ENCODE data around the gene STAM.

Gene STAM

DNA sequence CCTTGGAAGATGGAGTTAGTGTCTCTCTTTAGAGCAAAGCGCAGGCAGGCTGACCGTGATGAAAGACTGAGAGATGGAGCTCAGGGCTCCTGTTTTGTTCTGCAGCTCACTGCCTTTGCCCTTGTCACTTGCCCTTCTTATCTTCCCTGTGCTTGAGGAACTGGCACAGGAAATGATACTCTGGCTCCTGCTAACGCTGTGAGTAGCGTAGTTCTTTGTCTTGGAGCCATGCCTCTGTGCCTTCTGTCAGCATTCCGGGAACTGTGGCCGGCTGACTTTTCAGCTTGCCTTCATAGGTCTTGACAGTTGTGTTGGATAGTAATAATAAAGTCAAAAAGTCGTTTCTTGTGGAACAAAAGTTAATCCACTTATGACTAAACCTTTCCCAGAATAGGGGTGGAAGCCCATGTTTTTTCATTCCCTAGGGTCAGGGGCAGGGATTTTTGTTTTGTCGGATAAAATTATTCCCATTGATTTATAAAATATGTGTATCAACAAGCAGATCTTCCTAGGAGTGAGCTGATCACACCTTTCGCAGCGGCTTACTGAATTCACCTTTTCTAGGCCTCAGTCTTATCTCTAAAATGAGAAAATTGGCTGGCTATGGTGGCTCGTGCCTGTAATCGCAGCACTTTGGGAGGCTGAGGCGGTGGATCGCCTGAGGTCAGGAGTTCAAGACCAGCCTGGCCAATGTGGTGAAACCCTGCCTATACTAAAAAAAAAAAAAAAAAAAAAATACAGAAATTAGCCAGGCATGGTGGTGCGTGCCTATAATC lies 91.4 kb downstream of the STAM start:
- TF ChIP-seq, protein P1, sequence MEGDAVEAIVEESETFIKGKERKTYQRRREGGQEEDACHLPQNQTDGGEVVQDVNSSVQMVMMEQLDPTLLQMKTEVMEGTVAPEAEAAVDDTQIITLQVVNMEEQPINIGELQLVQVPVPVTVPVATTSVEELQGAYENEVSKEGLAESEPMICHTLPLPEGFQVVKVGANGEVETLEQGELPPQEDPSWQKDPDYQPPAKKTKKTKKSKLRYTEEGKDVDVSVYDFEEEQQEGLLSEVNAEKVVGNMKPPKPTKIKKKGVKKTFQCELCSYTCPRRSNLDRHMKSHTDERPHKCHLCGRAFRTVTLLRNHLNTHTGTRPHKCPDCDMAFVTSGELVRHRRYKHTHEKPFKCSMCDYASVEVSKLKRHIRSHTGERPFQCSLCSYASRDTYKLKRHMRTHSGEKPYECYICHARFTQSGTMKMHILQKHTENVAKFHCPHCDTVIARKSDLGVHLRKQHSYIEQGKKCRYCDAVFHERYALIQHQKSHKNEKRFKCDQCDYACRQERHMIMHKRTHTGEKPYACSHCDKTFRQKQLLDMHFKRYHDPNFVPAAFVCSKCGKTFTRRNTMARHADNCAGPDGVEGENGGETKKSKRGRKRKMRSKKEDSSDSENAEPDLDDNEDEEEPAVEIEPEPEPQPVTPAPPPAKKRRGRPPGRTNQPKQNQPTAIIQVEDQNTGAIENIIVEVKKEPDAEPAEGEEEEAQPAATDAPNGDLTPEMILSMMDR (IDR thresholded peaks at IDR 0.05) = no peak

DNA sequence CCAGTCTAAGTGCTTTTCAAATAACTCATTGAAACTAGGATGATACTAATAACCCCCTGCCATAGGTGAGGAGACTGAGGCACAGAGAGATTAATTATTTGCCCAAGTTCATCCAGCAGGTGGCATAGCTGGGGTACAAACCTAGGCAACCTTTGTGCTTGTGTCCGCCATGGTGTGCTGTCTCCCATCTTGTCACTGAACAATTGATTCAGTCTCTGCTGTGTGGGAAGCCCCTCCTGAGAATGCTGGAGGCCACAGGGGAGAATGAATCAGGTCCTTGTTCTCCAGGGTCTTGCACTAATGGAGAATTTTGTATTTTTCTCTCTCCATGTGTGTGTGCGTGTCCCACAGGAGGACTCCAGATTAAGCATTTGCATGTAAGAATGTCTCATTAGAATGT lies 92.3 kb downstream of the STAM start:
- TF ChIP-seq, protein P1 (IDR thresholded peaks at IDR 0.05) = peak; percentile 28; the same call in 1 of the 2 replicates

DNA sequence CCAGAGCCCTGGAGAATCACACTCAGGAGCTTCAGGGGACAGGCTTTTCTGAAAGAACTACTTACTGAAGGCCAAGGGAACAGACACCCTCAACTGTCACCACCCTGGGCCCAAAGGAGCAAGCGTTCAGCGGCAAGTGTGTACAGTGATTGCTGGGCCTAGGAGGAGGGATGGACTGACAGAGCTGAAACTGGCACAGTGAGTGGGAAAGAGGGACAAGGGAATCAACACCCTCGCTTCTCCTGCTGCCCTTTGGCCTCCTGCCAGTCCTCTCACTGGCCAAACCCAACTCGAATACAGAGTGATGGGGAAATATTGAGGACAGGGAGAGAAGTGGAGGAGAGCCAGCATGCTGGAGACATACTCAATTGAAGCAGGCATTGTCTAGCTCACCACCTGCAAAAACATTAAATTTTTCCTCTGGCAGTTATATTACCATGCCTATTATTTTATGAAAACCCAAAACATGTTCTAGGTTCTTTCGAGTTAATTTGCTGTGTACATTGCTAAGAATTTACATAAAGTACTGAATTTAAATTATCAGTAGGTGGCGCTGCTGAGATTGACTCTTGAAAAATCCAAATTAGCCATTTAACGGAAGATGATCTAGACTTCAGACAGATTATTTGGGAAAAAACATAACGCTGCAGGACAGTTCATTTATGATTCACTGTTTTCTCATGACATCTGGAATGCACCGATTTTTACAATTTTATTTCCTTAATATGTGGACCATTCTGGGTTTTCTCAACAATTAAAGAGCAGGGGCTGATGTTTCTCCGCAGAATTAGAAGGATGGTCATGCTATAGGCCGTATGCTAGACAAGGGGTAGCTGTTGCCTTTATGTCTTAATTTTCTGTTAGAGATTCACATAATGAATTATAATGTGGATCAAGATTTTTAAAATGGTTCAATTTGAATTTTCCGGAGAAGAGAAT lies 93.3 kb downstream of the STAM start:
- TF ChIP-seq, protein P1 (IDR thresholded peaks at IDR 0.05) = peak; percentile 77

DNA sequence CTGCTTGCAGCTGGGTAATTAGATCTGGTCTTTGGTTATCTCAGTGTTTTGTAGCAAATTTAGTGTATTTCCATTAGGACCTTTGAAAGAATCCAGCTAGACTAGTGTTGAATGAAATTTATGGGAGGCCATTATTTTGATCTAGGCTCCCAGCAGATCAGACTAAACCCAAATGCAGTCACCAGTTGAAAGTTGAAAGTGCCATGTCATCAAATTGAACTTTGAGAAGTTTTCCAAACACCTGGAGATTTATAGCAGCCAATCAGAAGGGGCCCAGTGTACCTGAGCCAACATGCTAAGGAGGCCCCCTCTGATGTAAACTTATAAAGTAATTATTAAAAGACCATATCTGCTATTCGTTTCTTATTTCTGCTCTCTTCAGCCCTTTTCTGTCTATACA lies 96.7 kb downstream of the STAM start:
- TF ChIP-seq, protein P1 (IDR thresholded peaks at IDR 0.05) = no peak

DNA sequence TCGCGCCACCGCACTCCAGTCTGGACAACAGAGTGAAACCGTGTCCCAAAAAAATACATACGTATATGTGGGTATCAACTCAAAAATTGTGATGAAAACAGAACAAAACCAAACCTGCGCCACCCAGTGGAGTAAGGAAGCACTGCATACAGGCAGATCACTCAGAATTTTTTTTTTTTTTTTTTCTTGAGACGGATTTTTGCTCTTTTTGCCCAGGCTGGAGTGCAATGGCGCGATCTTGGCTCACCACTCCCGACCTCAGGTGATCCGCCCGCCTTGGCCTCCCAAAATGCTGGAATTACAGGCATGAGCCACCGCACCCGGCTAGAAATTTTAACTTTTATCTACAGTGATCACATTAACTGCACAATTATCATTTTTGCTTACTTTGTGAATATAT lies 99.0 kb downstream of the STAM start:
- TF ChIP-seq, protein P1 (IDR thresholded peaks at IDR 0.05) = peak; percentile 94

DNA sequence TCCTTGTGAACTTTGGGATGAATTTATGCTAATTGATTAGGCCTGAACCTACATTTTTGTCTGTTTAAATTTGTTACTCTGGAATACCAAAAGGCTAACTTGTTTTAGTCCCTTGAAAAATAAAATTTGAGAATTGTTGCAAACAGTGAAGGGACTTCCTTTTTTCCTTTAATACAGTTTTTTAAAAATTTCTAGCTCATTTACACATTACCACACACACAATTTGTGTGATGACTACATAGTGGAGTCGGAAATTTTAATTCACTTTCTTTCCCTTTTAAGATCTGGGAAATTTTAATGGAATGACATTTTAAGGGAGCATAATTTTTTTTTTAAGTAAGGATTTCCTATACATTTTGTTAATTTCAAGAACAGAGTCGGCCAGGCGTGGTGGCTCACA lies 99.5 kb downstream of the STAM start:
- TF ChIP-seq, protein P1 (IDR thresholded peaks at IDR 0.05) = no peak

DNA sequence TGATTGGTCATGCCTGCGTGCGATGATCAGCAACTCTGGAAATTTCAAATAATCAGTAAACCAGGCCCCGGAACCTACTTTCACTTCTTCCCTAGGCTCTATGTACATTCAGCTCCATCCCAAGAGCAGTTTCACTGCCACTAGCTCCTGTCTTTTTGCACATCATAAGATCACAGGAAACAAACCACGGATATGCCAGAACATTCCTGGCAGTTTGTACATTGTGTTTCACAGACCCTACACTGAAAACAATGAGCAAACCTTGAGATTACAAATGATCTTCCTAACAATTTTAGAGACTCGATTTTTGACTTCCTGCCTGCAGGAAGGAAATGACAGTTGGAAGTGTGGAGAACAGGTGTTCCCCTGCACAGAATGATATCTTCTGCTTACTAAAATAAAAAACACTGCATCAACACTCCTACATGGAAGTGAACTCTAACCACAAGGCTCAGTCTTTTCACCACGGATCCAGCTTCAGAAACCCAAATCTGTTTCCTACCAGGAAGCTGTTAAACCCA lies 100.5 kb downstream of the STAM start:
- TF ChIP-seq, protein P1 (IDR thresholded peaks at IDR 0.05) = no peak

Measured in LNCAP (cell line).